GM19438 (cell line): ENCODE measurements around the gene CYP11A1.

Experiments
- ATAC-seq: cut with Tn5 transposase; IDR thresholded peaks from one replicate; pipeline ENCODE4 v1.9.1; 2021; ENCODE audit warnings: low read depth; ENCODE audit not compliant: unreplicated experiment

CYP11A1 gene

DNA sequence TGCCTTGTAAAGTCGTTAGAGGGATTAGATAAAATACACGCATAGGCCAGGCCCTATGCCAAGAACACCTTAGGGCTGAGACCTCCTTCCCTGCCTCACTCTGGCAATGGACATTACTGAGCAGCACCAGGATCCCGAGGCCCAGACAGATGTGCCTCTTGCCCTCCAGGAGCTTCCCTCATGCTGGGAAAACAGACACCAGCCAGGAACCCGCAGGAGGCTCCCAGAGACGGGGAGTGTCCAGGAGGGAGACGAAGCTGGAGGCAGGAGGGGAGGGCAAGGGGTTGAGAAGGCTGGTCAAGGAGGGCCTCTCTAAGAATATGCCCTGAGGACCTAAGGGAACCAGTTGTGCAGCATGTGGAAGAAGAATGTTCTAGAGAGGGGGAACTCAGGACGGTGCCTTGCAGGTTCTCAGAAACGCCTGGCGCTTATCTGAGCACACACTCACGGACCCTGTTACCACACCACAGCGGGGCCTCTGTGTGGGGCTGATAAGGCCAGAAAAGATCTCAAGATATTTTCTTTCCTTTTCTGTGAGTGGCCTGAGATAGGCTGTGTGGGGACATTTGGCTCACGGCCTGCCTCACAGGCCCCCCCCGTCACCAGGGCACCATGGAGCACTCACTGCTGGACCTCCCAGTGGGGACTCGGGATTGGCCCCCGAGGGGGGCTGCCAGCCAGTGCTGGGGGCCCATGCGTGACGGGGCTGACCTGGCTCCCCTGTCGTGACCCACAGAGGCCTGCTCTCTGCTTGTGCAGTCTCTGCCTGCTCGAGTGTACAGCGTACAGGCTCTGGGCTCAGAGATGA is 22.0 kb upstream of the CYP11A1 start:
- ATAC-seq = no peak

DNA sequence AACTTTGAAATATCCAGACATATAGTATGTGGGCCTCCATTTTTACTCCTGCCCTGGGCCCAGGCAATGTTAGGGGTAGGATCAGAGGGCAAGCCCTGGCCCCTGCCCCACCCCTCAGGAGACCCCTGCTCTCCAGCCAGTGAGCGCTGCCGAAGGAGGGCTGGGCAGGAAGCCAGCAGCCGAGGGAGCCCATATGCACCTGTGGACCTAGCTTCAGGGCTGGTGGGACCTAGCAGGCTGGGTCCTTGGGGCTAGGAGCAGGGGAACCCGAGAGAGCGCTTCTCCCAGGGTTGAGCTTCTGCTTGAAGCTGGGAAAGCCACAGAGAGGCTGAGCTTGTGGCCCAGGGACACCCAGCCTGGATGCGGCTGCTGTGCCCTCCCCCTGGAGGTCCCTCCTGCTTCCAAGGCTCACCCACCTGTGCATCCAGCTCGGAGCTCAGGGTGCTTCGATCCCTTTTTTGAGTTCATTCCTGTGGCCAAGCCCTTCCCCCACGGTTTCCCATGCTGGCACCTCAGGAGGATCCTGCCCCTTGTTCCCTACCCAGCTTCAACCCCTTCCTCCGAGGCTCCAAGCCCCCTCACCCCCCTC is 21.0 kb upstream of the CYP11A1 start:
- ATAC-seq = no peak

DNA sequence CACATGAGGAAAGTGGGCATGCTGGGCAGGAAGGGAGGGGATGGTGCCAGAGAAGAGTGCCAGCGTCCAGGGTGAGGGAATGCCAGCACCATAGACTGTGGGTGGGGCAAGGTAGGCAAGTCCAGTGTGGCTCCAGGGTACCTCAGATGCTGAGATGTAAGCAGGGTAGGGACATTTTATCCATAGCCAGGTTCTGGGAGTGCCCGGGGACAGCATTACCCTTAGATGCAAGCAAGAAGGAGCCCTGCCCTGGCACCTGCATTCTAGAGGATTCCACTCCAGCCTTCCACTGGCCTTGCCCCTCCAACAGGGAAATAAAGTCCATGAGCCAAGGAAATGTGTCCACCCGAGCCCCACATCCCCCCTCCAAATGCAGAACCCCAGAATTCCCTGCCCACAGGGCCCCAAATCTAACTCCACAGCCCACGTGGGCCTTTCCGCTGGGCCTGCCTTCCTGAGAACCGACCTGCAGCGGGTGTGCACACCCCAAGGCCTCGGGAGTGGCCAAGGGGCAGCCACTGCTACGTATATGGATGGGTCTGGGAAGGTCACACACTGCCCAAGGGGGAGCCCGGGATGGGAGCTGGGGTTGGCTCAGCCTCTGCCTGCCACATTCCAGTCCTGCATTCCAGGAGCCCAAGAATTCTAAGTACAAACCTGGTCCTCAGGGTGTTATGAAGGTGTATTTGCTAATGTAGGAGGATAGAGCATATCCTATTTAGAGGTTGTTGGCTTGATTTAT is 20.3 kb upstream of the CYP11A1 start:
- no peak for ATAC-seq

- ATAC-seq = no peak
Measured at GRCh38 chr15:74387141-74387541, 19.7 kb upstream of the CYP11A1 start.

DNA sequence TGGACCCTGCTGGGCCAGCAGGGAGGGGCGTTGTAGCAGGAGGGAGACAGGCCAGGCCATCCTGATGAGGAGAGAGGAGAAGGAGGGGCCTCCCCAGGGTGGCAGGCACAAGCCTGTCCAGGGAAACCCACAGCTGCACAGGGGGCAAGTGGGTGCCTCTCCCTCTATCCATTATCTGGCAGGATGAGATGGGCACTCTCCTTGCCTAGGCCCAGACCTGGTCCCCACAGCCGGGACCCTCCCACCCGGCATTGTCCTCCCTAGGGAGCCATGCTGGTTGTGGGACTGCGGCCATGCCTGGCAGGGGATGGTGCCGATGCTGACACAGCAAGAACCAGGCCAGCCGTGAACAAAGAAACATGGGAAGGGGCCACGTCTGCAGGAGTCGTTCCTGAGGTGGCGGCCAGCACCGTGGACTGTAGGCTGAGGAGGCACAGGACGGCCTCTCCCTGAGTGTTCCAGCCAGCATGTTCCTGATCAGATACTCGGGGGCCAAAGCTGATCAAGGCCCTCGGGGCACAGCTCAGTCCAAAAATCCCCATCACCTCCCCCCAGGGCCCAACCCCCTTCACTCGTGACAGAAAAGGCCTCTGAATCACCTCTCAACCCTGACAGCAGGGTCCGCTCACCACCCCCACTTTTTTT is 19.2 kb upstream of the CYP11A1 start:
- ATAC-seq = no peak

- ATAC-seq = no peak
Measured at GRCh38 chr15:74385733-74386132, 18.3 kb upstream of the CYP11A1 start.

- no peak for ATAC-seq
Measured at GRCh38 chr15:74384881-74385643, 17.6 kb upstream of the CYP11A1 start.

GRCh38 chr15:74384566-74384880 is 17.1 kb upstream of the CYP11A1 start:
- ATAC-seq = no peak

DNA sequence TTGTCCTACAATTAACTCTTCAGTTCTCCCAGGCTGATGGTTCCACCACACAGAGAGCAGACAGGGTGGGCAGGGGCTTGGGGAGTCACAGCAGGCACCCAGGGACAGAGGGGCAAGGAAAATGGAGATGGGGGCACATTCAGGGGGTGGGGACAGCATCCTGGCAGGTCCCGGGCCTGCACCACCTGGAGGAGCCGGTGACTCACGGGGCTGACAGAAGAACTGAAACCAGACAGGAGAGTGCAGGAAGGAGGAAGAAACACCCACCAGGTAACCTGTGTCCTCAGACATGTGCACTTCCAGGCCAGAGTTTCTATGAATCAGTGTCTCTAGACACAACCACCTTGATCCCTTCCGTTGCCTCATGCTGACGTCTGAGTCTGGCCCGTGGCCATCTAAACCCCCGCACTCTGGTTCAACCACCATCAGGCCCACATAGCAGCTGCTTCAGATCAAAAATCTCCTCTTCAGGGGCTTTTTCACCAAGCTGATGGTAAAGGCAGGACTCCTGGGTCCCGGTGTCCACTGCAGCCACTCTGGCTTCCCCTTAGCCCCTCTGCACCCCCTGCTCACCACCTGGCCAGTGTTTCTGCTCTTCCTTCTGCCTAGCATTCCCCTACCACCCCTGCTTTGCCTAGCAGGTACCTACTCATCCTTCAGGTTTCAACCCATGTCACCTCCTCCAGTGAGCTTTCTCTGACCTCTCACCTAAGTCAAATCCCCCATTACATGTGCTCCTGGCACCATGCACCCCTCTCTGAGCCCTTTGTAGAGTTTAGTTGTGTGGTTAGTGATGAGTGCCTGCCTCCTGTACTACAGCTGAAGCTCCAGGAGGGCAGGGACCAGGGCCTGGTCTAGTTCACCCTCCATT is 16.5 kb upstream of the CYP11A1 start:
- peak; percentile 45 for ATAC-seq

DNA sequence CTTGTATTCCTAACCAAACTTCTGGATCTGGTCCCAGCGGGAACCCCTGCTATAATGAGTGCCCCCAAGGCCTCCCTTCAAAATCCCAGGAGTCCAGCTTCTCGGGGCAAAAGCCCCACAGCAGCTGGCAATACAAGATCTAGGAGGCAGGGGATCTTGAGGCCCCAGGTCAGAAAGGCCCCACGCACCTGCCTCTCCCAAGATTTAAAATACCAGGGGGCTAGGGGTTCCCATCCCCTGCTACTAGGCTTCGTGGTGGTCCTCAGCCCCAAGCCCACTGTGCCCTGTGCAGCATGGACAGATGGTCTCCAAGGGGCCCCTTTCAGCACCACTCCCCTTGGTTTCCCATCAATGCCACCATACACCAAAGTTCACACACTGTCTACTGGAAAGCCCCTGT is 15.8 kb upstream of the CYP11A1 start:
- no peak for ATAC-seq

DNA sequence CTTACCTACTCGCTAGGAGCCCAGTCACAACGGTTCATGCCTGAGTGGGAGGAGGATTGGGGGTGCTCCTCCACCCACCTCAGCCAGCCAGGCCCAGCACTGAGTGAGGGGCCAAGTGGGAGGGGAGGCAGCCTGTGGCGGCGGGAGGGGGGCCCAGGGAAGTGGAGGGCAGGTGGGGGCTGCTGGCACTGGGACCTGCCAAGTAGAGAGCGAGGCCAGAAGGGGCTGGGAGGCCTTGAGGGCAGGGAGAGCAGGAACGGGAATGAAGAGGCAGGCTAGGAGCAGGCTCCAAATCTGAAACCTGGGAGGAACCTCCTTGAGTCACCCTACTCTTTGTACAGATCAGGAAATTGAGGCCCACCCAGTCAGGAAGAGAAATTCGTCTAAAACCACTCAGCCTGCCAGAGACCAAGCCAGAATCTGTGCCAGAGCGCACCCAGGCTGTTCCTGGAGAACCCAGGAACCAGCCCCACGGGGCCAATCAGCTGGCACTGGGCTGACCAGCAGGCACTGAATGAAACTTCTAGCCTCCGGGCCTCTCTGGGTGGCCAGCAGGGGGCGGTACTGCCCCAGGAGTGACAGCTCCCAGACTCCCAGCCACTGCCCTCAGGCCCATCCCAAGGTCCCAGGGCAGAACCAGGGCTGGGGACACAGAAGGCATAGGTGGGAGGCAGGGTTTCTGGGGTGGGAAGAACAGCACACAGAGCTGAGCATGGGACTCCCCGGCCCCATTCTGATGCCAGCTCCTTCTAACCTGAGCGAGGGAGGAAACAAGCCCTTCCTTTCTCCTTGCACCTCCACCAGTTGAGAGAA is 14.8 kb upstream of the CYP11A1 start:
- no peak for ATAC-seq

GRCh38 chr15:74381481-74381880 is 14.0 kb upstream of the CYP11A1 start:
- ATAC-seq = no peak

GRCh38 chr15:74381190-74381453 is 13.7 kb upstream of the CYP11A1 start:
- no peak for ATAC-seq

DNA sequence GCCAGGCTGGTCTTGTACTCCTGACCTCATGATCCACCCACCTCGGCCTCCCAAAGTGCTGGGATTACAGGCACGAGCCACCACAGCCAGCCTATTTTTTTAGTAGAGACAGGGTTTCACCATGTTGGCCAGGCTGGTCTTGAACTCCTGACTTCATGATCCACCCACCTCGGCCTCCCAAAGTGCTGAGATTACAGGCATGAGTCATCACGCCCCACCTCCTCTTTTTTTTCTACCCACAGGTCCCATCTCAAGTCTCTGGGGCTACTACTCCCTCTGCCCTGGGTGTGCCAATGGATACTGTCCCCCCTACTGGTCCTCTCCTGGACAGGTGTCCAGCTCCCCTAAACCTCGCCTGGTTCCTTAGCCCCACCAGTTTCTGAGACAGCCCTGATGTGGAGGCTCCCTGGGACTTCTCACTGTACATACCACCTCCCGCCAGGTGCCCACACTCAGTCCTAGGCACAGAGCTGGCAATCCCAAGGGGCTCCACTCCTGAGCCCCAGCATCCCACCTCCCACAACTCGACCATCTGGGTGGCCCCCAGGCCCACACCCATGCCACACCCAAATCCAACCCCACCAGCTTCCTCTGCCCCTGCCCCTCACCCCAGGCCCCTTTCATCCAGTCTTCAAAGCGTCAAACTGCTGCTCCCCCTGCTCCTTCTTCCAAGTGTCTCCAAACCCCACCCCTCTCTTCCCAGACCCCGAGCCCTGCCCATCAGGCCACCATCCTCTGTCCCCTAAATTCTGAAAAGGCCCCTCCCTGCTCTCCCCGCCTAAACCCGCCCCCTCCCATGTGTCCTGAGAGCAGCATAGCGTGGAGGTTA is 13.1 kb upstream of the CYP11A1 start:
- ATAC-seq = no peak

- ATAC-seq = no peak
Measured at GRCh38 chr15:74378848-74379247, 11.4 kb upstream of the CYP11A1 start.

DNA sequence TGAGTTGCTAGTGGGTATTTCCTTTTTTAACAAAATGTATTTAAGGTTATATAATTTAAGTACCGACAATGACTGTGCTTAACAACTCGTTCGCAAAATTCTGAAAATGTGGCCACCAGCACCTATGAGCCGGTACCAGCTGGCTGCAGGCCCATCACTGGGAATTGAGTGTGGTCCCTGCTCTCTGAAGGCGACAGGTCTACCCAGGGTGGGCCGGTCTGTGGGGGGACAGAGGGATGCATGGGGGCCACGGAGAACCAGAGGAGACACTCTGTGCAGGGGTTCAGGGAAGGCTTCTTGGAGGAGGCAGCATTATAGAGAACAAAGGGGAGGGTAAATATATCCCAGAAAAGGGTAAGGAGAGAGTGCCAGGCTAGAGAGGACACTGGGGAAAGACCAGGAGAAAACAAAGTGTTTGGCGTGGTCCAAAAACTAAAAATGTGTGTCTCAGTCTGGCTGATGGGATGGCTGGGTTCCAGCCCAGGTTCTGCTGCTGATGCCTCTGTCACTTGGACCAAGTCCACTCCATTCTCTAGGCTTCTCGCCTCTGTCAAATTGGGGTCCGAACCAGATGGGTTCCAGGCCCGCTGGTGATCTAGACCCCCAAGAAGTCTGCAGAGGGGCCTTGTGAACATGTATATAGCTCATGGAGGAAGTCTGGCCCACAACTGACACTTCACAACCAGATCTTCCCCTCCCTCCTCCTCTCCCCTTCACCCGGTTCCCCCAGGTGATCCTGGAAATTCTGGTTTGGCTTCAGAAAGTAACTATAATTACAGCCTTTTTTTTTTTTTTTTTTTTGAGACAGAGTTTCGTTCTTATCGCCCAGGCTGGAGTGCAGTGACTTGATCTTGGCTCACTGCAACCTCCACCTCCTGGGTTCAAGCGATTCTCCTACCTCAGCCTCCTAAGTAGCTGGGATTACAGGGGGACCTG is 10.7 kb upstream of the CYP11A1 start:
- no peak for ATAC-seq
